Activated CD4-positive, CD25-positive, alpha-beta regulatory T cell treated with anti-CD3 and anti-CD28 coated beads, Interleukin-2, amount 50 U/mL, for 16 hours (primary cell): ENCODE measurements around the gene UNC13C.

Source experiments
- DNase-seq: peaks from one replicate; pipeline ENCODE4 v3.0.0-alpha.2; 2020; ENCODE audit warnings: low read depth, low spot score

UNC13C gene

DNA sequence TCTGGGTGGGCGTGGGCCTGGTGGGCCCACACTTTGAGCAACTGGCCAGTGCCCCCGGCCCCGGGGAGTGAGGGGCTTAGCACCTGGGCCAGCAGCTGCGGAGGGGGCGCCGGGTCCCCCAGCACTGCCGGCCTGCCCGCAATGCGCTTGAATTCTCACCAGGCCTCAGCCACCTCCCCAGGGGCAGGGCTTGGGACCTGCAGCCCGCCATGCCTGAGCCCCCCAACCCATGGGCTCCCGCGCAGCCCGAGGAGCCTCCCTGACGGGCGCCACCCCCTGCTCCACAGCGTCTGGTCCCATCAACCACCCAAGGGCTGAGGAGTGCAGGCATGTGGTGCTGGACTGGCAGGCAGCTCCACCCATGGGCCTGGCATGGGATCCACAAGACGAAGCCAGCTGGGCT lies 484.3 kb downstream of the UNC13C start:
- no peak for DNase-seq

DNA sequence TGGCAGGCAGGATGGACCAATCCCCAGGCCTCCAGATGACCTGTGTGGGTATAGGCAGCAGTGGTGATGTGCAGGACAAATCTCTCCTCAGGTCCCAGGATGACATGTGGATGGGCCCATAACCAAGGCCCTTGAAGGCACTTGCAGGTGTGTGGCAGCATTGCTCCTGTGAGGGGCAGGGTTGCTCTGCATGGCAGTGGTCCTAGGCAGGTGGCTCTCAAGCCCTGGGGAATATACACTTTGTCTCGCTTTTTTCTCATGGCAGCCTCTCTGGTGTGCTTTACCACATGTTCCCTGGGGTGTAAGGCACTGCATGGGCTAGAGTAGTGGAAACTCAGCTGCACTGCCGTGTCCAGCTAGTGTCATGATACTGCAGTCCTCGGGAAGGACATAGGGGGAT lies 503.6 kb downstream of the UNC13C start:
- DNase-seq = no peak

- DNase-seq = no peak
These were observed 504.0 kb downstream of the UNC13C start for GRCh38 chr15:54482251-54482650.

GRCh38 chr15:54500330-54500729 lies 522.1 kb downstream of the UNC13C start:
- no peak for DNase-seq

DNA sequence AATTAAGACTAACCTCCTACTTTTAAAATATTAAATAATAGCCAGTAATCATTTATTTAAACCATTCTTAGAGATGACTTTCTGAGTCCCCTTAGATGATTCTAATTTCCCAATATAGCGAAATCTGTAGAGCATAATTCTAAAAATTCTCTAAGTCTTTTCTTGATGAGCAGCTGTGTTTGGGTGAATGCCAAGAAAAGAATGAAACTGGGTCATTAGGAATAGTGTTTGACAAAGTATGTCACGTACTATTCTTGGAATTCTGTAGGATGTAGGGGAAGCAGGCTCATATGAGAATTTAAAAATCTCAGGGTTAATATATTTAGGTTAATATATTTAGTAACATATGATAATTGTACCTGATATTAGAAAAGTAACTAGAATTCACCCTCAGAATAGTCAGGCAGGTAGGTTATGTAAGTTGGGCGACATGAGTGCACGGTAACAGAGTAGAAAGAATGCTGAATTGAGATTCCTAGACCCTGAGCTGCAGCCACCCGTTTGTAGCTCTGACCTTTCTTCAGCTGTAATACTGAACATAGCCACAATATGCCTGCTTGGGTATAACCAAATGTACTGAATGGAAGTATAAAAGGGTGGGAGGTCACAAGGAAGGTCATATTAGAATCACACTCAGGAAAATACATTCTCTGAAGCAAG lies 524.3 kb downstream of the UNC13C start:
- no peak for DNase-seq

DNA sequence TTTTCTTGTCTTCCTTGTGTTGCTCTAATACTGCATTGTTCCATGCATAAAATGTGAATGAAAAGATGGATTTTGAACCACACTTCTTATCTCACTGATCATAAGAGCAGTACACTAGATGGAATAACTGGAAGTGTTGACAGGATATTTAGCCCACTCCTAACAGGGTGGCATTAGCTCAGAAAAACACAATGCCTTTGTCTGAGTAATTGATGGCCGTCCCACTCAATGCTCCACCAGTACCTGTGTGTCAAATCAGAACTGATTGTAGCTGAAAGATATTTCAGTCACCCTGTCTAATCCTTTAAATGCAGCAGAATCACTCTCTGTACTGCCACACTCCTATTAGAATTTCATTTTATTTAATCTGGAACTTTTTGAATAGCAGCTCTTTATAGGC lies 526.5 kb downstream of the UNC13C start:
- DNase-seq = no peak

GRCh38 chr15:54506977-54507524 lies 528.8 kb downstream of the UNC13C start:
- no peak for DNase-seq

DNA sequence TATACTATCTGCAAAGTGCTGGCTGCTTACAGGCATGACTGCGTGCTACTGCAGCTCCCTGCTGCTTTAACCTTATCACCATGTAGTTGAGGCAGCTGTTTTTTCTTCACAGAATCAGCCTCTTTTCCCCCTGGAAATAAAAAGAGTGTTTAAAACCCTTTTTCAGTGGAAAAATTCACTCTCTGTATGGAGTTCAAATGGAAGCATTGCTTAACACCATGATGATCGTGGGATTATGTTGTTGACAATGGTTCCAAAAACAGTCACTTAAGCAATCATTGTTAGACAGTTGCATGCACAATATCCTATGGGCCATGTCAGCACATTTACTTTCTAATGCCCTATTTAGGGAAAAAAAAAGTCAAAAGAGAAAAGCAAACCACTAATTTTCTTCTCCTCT lies 536.4 kb downstream of the UNC13C start:
- no peak for DNase-seq

- no peak for DNase-seq
These were observed 537.7 kb downstream of the UNC13C start for GRCh38 chr15:54515664-54516582.

DNA sequence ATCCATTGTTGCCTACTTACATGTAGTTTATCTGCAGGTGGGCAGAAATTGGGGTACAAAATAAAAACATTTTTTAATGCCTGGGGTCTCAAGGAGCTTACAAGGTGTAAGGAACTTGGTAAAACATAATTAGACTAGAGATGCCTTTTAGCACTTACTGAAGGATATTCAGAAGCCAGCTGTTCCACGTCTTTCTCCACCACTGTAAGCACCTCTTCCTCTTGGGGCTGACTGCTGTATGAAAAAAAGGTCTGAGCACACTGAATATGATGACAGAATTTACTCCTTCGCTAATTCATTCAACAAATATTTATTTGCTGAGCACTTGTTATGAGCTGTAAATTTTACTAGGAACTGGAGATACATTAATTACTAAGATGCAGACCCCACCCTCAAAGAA lies 539.1 kb downstream of the UNC13C start:
- DNase-seq = no peak

GRCh38 chr15:54518156-54518882 lies 540.1 kb downstream of the UNC13C start:
- DNase-seq = no peak

- DNase-seq = no peak
These were observed 541.3 kb downstream of the UNC13C start for GRCh38 chr15:54519577-54519976.

- no peak for DNase-seq
These were observed 542.4 kb downstream of the UNC13C start for GRCh38 chr15:54520616-54521015.

DNA sequence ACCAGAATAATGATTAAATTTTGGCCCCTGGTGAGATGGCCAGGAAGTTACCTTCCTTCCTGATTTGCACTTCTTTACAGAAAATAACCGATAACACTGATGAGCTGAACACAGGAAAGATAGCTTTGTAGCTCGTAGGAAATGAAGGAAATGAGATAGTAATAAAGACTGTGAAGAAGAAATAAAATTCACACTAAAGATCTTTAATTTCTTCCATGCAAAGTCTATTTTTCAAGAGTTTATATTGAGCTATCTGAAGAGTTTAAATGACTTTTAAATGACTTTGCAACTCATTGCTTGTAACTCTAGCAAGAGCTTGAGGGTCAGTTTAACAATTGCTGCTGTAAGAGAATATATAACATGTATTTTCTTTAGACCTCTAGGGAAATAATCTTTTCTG lies 543.0 kb downstream of the UNC13C start:
- no peak for DNase-seq

- DNase-seq = no peak
These were observed 549.8 kb downstream of the UNC13C start for GRCh38 chr15:54528021-54528420.

DNA sequence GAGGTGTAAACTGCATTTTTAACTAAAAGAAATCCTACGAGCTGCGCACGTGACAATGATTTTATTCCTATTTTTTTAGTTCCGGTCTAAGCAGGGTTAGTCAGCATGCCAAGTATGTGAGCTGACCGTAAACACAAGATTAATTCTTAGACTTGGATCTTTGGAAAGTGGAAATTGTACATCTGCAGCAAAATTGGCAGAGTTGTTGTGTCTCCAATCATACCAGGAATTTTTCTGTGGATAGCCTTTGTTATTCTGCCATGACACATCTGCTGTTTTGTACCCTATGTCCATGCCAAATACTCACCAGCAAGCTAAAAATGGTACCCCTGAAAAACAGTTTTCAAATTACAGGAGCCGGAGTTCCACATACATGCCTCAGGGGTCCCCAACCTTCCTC lies 562.5 kb downstream of the UNC13C start:
- DNase-seq = no peak

DNA sequence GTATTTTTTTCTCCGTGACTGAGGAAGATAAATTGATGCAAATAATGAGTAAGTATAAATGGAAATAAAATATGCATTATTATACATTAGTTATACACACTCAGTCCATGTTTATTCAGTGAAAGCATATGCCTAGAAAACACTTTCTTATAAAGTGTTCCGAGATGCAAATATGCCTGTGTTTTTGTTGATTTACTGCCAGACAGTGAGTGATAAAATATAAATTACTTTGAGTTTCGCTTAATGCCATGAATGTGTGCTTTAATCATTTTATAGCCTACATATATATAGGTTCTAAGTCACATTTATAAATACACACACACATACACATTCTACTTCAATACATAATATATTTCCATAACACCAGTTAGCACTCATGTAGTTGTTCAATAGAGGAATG lies 569.2 kb downstream of the UNC13C start:
- no peak for DNase-seq

GRCh38 chr15:54550954-54551353 lies 572.7 kb downstream of the UNC13C start:
- no peak for DNase-seq

DNA sequence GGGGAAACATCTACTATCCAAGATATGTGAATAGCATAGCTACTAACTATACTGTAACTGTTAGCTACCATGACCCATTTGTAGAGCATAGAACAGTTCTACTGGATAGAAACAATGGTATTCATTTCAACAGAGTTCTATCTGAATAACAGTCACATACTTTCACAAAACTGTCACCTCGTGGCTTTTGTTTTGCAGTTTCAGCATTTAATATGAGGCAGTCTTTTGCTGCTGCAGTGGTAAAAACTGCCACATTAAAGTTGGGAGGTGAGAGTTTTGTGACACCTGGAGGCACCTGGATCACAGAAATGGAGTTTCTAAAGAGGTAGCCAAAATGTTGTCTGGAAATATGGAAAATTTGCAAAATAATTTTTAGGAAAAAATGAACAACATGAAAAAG lies 578.0 kb downstream of the UNC13C start:
- DNase-seq = no peak

- no peak for DNase-seq
These were observed 581.3 kb downstream of the UNC13C start for GRCh38 chr15:54559405-54560069.

DNA sequence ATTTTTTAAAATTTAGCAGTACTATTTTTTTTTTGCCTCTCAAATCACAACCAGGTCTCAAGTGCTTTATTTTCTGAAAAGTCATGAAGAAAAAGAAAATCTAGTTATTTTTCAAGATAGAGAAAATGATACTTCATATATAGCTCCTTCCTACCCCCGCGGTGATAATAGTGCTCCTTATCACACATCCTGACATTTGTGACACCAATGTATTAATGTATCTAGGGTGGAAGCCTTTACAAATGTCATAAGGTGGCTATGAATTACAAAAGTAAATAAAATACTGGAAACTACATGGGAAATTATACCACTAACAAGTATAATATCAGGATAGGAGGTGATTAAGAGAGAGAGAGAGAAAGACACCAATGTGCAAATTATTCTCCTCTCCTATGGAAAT lies 582.2 kb downstream of the UNC13C start:
- DNase-seq = no peak

GRCh38 chr15:54564166-54564565 lies 585.9 kb downstream of the UNC13C start:
- no peak for DNase-seq
